ENCODE measurements around the gene EML4. TPM values are rescaled to one million over a fixed set of nuclear protein-coding genes. Genes with fewer than 3 reads are reported as not detected.
A peak's percentile ranks its signal among the peaks of the same experiment; 100 is the strongest.
"Not testable (repeated sequence)": the region's sequence is repeated elsewhere in the genome, so short reads cannot be mapped to it uniquely, and the experiment has no call there.

EML4 gene
- total RNA-seq, 2 experiments from 2014 or later: 37.1 to 43.2 TPM

GRCh38 chr2:42372474-42373200 is 203.5 kb downstream of the EML4 start:
- Histone ChIP-seq H3K4me3 (ENCODE audit: low read depth, low read length, poor library complexity, severe bottlenecking) (no peak overlapping the region), H3K9me2 (ENCODE audit: insufficient read depth, low read length) (no peaks in the 10 kb centered on the region), H3K27ac (ENCODE audit: low read depth, low read length, poor library complexity, severe bottlenecking) (no peak overlapping the region), H3K79me2 (ENCODE audit: insufficient read depth, low read depth, low read length) (no peaks in the 10 kb centered on the region), H3K9me3 (ENCODE audit: low read length) (no peaks in the 10 kb centered on the region), H3K36me3 (ENCODE audit: insufficient read depth, low read length) (no peaks in the 10 kb centered on the region), H3K4me2 (ENCODE audit: low read length) (no peak overlapping the region), H2AFZ (ENCODE audit: low read length) (no peak overlapping the region), H3K4me1 (ENCODE audit: insufficient read depth, low read length, poor library complexity, severe bottlenecking) (peaks cover 5% of the 10 kb centered on the region), H4K20me1 (ENCODE audit: insufficient read depth, low read length) (no peaks in the 10 kb centered on the region)
- POLR2A ChIA-PET: interaction anchor here (0.6 to 0.8 kb wide), 3 partner anchors 11 to 64 kb away, joined by 3 to 5 read pairs (median 4); no protein-coding TSS in a partner anchor
- no peak for DNase-seq (ENCODE audit: low spot score)
- no peak for TF ChIP-seq EZH2phosphoT487 (IDR thresholded peaks at IDR 0.05; ENCODE audit: borderline replicate concordance, low read depth, low read length)
- TF ChIP-seq, protein P1, sequence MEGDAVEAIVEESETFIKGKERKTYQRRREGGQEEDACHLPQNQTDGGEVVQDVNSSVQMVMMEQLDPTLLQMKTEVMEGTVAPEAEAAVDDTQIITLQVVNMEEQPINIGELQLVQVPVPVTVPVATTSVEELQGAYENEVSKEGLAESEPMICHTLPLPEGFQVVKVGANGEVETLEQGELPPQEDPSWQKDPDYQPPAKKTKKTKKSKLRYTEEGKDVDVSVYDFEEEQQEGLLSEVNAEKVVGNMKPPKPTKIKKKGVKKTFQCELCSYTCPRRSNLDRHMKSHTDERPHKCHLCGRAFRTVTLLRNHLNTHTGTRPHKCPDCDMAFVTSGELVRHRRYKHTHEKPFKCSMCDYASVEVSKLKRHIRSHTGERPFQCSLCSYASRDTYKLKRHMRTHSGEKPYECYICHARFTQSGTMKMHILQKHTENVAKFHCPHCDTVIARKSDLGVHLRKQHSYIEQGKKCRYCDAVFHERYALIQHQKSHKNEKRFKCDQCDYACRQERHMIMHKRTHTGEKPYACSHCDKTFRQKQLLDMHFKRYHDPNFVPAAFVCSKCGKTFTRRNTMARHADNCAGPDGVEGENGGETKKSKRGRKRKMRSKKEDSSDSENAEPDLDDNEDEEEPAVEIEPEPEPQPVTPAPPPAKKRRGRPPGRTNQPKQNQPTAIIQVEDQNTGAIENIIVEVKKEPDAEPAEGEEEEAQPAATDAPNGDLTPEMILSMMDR (conservative IDR thresholded peaks at IDR 0.05; ENCODE audit: low read length): no peak
- no TSS peak for BruUV-seq (replicated peaks)
- CTCF ChIA-PET (ENCODE audit: unreplicated experiment): no interaction called here
- intact Hi-C loops (cut with micrococcal nuclease; ENCODE audit: unreplicated experiment): no loop called here

- H3K9me3 ChIP-seq (ENCODE audit: low read length): no peaks in the 10 kb centered on the region
- no peak overlapping the region for H3K27ac ChIP-seq (ENCODE audit: low read depth, low read length, poor library complexity, severe bottlenecking)
- no peaks in the 10 kb centered on the region for H4K20me1 ChIP-seq (ENCODE audit: insufficient read depth, low read length)
- H3K4me1 ChIP-seq (ENCODE audit: insufficient read depth, low read length, poor library complexity, severe bottlenecking): no peaks in the 10 kb centered on the region
- TF ChIP-seq EZH2phosphoT487 (IDR thresholded peaks at IDR 0.05; ENCODE audit: borderline replicate concordance, low read depth, low read length): no peak
- TF ChIP-seq, protein P1 (conservative IDR thresholded peaks at IDR 0.05; ENCODE audit: low read length): no peak
- H3K79me2 ChIP-seq (ENCODE audit: insufficient read depth, low read depth, low read length): no peaks in the 10 kb centered on the region
- H2AFZ ChIP-seq (ENCODE audit: low read length): no peak overlapping the region
- DNase-seq (ENCODE audit: low spot score): peak; percentile 11
- POLR2A ChIA-PET: no interaction called here
- no peaks in the 10 kb centered on the region for H3K9me2 ChIP-seq (ENCODE audit: insufficient read depth, low read length)
- no peak overlapping the region for H3K4me2 ChIP-seq (ENCODE audit: low read length)
- BruUV-seq (replicated peaks): no TSS peak
- no peaks in the 10 kb centered on the region for H3K36me3 ChIP-seq (ENCODE audit: insufficient read depth, low read length)
- CTCF ChIA-PET (ENCODE audit: unreplicated experiment): no interaction called here
- H3K4me3 ChIP-seq (ENCODE audit: low read depth, low read length, poor library complexity, severe bottlenecking): no peak overlapping the region
- intact Hi-C loops (cut with micrococcal nuclease; ENCODE audit: unreplicated experiment): no loop called here
Measured at GRCh38 chr2:42376758-42377157, 207.6 kb downstream of the EML4 start.

GRCh38 chr2:42378415-42378814 is 209.3 kb downstream of the EML4 start:
- no peak overlapping the region for H3K4me2 ChIP-seq (ENCODE audit: low read length)
- ChIA-PET POLR2A (interaction anchor here (1.0 to 1.4 kb wide), 2 partner anchors 12 kb away, joined by 3 to 4 read pairs; no protein-coding TSS in a partner anchor), CTCF (ENCODE audit: unreplicated experiment) (no interaction called here)
- H3K4me1 ChIP-seq (ENCODE audit: insufficient read depth, low read length, poor library complexity, severe bottlenecking): no peaks in the 10 kb centered on the region
- no peaks in the 10 kb centered on the region for H3K79me2 ChIP-seq (ENCODE audit: insufficient read depth, low read depth, low read length)
- H3K4me3 ChIP-seq (ENCODE audit: low read depth, low read length, poor library complexity, severe bottlenecking): no peak overlapping the region
- no peaks in the 10 kb centered on the region for H3K36me3 ChIP-seq (ENCODE audit: insufficient read depth, low read length)
- no peaks in the 10 kb centered on the region for H3K9me3 ChIP-seq (ENCODE audit: low read length)
- H3K9me2 ChIP-seq (ENCODE audit: insufficient read depth, low read length): no peaks in the 10 kb centered on the region
- intact Hi-C loops (cut with micrococcal nuclease; ENCODE audit: unreplicated experiment): no loop called here
- TF ChIP-seq, protein P1 (conservative IDR thresholded peaks at IDR 0.05; ENCODE audit: low read length): no peak
- TF ChIP-seq EZH2phosphoT487 (IDR thresholded peaks at IDR 0.05; ENCODE audit: borderline replicate concordance, low read depth, low read length): no peak
- H2AFZ ChIP-seq (ENCODE audit: low read length): no peak overlapping the region
- H3K27ac ChIP-seq (ENCODE audit: low read depth, low read length, poor library complexity, severe bottlenecking): no peak overlapping the region
- no peak for DNase-seq (ENCODE audit: low spot score)
- no TSS peak for BruUV-seq (replicated peaks)
- H4K20me1 ChIP-seq (ENCODE audit: insufficient read depth, low read length): no peaks in the 10 kb centered on the region

GRCh38 chr2:42380026-42380425 is 210.9 kb downstream of the EML4 start:
- BruUV-seq (replicated peaks); CTCF ChIA-PET (ENCODE audit: unreplicated experiment); intact Hi-C loops (cut with micrococcal nuclease; ENCODE audit: unreplicated experiment); H3K4me1 ChIP-seq (ENCODE audit: insufficient read depth, low read length, poor library complexity, severe bottlenecking); H3K4me2 ChIP-seq (ENCODE audit: low read length); H4K20me1 ChIP-seq (ENCODE audit: insufficient read depth, low read length); H3K4me3 ChIP-seq (ENCODE audit: low read depth, low read length, poor library complexity, severe bottlenecking); H2AFZ ChIP-seq (ENCODE audit: low read length); H3K9me3 ChIP-seq (ENCODE audit: low read length); H3K79me2 ChIP-seq (ENCODE audit: insufficient read depth, low read depth, low read length); DNase-seq (ENCODE audit: low spot score); H3K9me2 ChIP-seq (ENCODE audit: insufficient read depth, low read length); H3K27ac ChIP-seq (ENCODE audit: low read depth, low read length, poor library complexity, severe bottlenecking); H3K36me3 ChIP-seq (ENCODE audit: insufficient read depth, low read length): not testable (repeated sequence)
- POLR2A ChIA-PET: interaction anchor here (0.7 kb wide), 1 partner anchor 85 kb away, joined by 3 read pairs; no protein-coding TSS in a partner anchor
